SK-N-SH (cell line): ENCODE measurements around the gene TIMM22.

Experiments used
- CHD2 ChIP-seq: fragments of 150-350 bp; IDR thresholded peaks from 2 replicates; pipeline ENCODE4 v1.6.1; 2018; ENCODE audit warnings: low read length; ENCODE audit not compliant: partially characterized antibody
- EZH2phosphoT487 ChIP-seq: fragments of 200-600 bp; sonication (generic); IDR thresholded peaks from 2 replicates; pipeline ENCODE4 v1.6.1; 2017; ENCODE audit warnings: low read depth, mixed run types, mild to moderate bottlenecking, antibody characterized with exemption, moderate library complexity, borderline replicate concordance
- FOXM1 ChIP-seq: IDR thresholded peaks from 2 replicates; pipeline ENCODE4 v1.4.0; 2012; ENCODE audit warnings: low read depth, mild to moderate bottlenecking
- NRF1 ChIP-seq: IDR thresholded peaks from 2 replicates; pipeline ENCODE4 v1.6.1; 2012; ENCODE audit warnings: low read depth, mild to moderate bottlenecking, low read length
- POLR2AphosphoS5 ChIP-seq: IDR thresholded peaks from 2 replicates; pipeline ENCODE4 v1.6.1; 2012; ENCODE audit warnings: low read depth, low read length
- RCOR1 ChIP-seq: fragments of 150-350 bp; IDR thresholded peaks from 2 replicates; pipeline ENCODE4 v1.6.1; 2017; ENCODE audit warnings: antibody characterized with exemption, low read length
- RXRA ChIP-seq: IDR thresholded peaks from 2 replicates; pipeline ENCODE4 v1.4.0; 2012; ENCODE audit warnings: low read depth, mild to moderate bottlenecking, borderline replicate concordance
- SIN3A ChIP-seq: IDR thresholded peaks from 2 replicates; pipeline ENCODE4 v1.6.1; 2012; ENCODE audit warnings: low read depth, mild to moderate bottlenecking, low read length, moderate library complexity, borderline replicate concordance
- SMC3 ChIP-seq: IDR thresholded peaks from 2 replicates; pipeline ENCODE4 v1.6.1; 2012; ENCODE audit warnings: low read depth, low read length, improper control_type of control experiment
- YY1 ChIP-seq: IDR thresholded peaks from 2 replicates; pipeline ENCODE4 v1.4.0; 2012; ENCODE audit warnings: low read depth, mild to moderate bottlenecking
- TF ChIP-seq, protein P1 (sequence below): fragments of 200-600 bp; sonication (generic); IDR thresholded peaks from 2 replicates; pipeline ENCODE4 v1.6.1; 2017; ENCODE audit warnings: antibody characterized with exemption, mild to moderate bottlenecking, moderate library complexity
- TF ChIP-seq, protein P2 (sequence below): fragments of 150-350 bp; IDR thresholded peaks from 2 replicates; pipeline ENCODE4 v1.6.1; 2017; ENCODE audit warnings: antibody characterized with exemption, low read length, low read depth, borderline replicate concordance

DNA sequence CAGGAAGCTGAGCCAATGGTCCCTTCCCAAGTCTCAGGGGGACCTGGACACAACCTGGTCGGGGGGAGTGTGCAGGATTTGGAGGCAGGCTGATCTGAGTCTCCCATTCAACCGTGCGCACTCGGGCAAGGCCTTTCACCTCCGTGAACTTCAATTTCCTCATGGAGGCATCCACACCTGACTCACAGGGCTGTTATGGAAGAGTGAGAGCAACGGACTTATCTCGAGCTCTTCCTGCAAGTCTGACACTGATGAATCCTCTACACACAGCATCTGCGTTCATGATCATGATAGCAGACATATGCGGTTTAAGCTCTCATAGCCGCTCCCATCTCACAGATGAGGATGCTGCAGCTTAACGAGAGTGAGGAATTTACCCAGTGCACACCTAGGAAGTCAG lies 21.6 kb downstream of the TIMM22 start:
- no peak for TF ChIP-seq SIN3A
- TF ChIP-seq, protein P1, sequence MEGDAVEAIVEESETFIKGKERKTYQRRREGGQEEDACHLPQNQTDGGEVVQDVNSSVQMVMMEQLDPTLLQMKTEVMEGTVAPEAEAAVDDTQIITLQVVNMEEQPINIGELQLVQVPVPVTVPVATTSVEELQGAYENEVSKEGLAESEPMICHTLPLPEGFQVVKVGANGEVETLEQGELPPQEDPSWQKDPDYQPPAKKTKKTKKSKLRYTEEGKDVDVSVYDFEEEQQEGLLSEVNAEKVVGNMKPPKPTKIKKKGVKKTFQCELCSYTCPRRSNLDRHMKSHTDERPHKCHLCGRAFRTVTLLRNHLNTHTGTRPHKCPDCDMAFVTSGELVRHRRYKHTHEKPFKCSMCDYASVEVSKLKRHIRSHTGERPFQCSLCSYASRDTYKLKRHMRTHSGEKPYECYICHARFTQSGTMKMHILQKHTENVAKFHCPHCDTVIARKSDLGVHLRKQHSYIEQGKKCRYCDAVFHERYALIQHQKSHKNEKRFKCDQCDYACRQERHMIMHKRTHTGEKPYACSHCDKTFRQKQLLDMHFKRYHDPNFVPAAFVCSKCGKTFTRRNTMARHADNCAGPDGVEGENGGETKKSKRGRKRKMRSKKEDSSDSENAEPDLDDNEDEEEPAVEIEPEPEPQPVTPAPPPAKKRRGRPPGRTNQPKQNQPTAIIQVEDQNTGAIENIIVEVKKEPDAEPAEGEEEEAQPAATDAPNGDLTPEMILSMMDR: no peak
- TF ChIP-seq RXRA: no peak
- no peak for TF ChIP-seq SMC3
- TF ChIP-seq POLR2AphosphoS5: no peak
- TF ChIP-seq, protein P2, sequence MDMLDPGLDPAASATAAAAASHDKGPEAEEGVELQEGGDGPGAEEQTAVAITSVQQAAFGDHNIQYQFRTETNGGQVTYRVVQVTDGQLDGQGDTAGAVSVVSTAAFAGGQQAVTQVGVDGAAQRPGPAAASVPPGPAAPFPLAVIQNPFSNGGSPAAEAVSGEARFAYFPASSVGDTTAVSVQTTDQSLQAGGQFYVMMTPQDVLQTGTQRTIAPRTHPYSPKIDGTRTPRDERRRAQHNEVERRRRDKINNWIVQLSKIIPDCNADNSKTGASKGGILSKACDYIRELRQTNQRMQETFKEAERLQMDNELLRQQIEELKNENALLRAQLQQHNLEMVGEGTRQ: no peak
- TF ChIP-seq RCOR1: no peak
- no peak for TF ChIP-seq EZH2phosphoT487
- TF ChIP-seq YY1: no peak
- TF ChIP-seq FOXM1: no peak
- no peak for TF ChIP-seq NRF1
- no peak for TF ChIP-seq CHD2
